OCI-LY7 (cell line): ENCODE measurements around the gene LRRC4. TPM values are rescaled to one million over a fixed set of nuclear protein-coding genes. Genes with fewer than 3 reads are reported as not detected.

ENCODE experiments used
- BruUV-seq: library from RNA; stranded (reverse); fragments of 400-500 nt; replicated peaks from 2 replicates; lab custom pipeline; 2021; lab: Mats Ljungman, UMichigan
- CTCF ChIA-PET: fragments of 300-600 bp; sonication (Branson Sonifier 250); formaldehyde crosslinking; loops from one replicate; lab custom pipeline; 2022; ENCODE audit warnings: antibody characterized with exemption; ENCODE audit not compliant: unreplicated experiment; lab: Charles Lee
- POLR2A ChIA-PET: fragments of 300-600 bp; sonication (Branson Sonifier 250); formaldehyde crosslinking; loops from one replicate; lab custom pipeline; 2022; ENCODE audit warnings: antibody characterized with exemption; lab: Charles Lee
- DNase-seq: peaks from one replicate; pipeline ENCODE4 v3.0.0-alpha.2; 2015; ENCODE audit warnings: low spot score
- H2AFZ ChIP-seq: fragments of 200-600 bp; sonication (generic), shearing (Covaris generic); 2 replicates; pipeline ENCODE4 v1.6.1; 2014; ENCODE audit warnings: mild to moderate bottlenecking, antibody characterized with exemption, low read length, moderate library complexity
- H3K27ac ChIP-seq: fragments of 200-600 bp; sonication (generic); 2 replicates; pipeline ENCODE4 v1.5.1; 2014; ENCODE audit warnings: mixed run types, low read depth, mild to moderate bottlenecking, moderate library complexity, low read length, inconsistent platforms; ENCODE audit not compliant: poor library complexity, severe bottlenecking
- H3K36me3 ChIP-seq: fragments of 200-600 bp; sonication (generic); 2 replicates; pipeline ENCODE4 v1.6.1; 2014; ENCODE audit warnings: mild to moderate bottlenecking, antibody characterized with exemption, low read length, moderate library complexity, mixed read lengths; ENCODE audit not compliant: insufficient read depth
- H3K4me1 ChIP-seq: fragments of 200-600 bp; sonication (generic); 2 replicates; pipeline ENCODE4 v1.5.1; 2014; ENCODE audit warnings: mild to moderate bottlenecking, low read length; ENCODE audit not compliant: insufficient read depth, poor library complexity, severe bottlenecking
- H3K4me2 ChIP-seq: fragments of 200-600 bp; sonication (generic); 2 replicates; pipeline ENCODE4 v1.6.1; 2014; ENCODE audit warnings: mild to moderate bottlenecking, low read length
- H3K4me3 ChIP-seq: fragments of 200-600 bp; sonication (generic); 2 replicates; pipeline ENCODE4 v1.5.1; 2014; ENCODE audit warnings: mild to moderate bottlenecking, low read depth, low read length; ENCODE audit not compliant: poor library complexity, severe bottlenecking
- H3K79me2 ChIP-seq: fragments of 200-600 bp; sonication (generic); 2 replicates; pipeline ENCODE4 v1.6.1; 2016; ENCODE audit warnings: low read depth, mild to moderate bottlenecking, low read length, moderate library complexity, mixed read lengths; ENCODE audit not compliant: insufficient read depth
- H3K9me2 ChIP-seq: fragments of 200-600 bp; sonication (generic); 2 replicates; pipeline ENCODE4 v1.6.1; 2016; ENCODE audit warnings: mild to moderate bottlenecking, low read length, mixed read lengths; ENCODE audit not compliant: insufficient read depth
- H3K9me3 ChIP-seq: fragments of 200-600 bp; sonication (generic); 2 replicates; pipeline ENCODE4 v1.6.1; 2014; ENCODE audit warnings: mild to moderate bottlenecking, mixed run types, low read length, mixed read lengths
- H4K20me1 ChIP-seq: fragments of 200-600 bp; sonication (generic); 2 replicates; pipeline ENCODE4 v1.6.1; 2014; ENCODE audit warnings: mild to moderate bottlenecking, antibody characterized with exemption, low read length, moderate library complexity, mixed read lengths; ENCODE audit not compliant: insufficient read depth
- EZH2phosphoT487 ChIP-seq: fragments of 200-600 bp; sonication (generic); IDR thresholded peaks from 2 replicates; pipeline ENCODE4 v1.6.1; 2018; ENCODE audit warnings: low read depth, borderline replicate concordance, mild to moderate bottlenecking, mixed run types, antibody characterized with exemption, low read length, moderate library complexity, mixed read lengths
- intact Hi-C: fragments of 100-400 bp; cut with micrococcal nuclease; formaldehyde crosslinking; loops from one replicate; pipeline ENCODE4 v1.10.0; 2022; ENCODE audit not compliant: unreplicated experiment
- total RNA-seq, 2 experiments: library from RNA; depleted of rRNA in 1 of 2; stranded (reverse); fragments of >200 nt in 1 of 2; shearing (Covaris generic) in 1 of 2; gene quantifications; 2 replicates each; pipeline ENCODE4 v1.2.3, GENCODE V29; 2014 to 2022
- TF ChIP-seq, protein P1 (sequence below): fragments of 200-600 bp; sonication (generic); conservative IDR thresholded peaks from 2 replicates; pipeline ENCODE4 v1.5.1; 2014; ENCODE audit warnings: mild to moderate bottlenecking, antibody characterized with exemption, low read length, moderate library complexity, mixed read lengths

Gene LRRC4
- total RNA-seq, 2 experiments from 2014 or later: not detected

GRCh38 chr7:127996253-127997071 is 34.8 kb downstream of the LRRC4 start:
- Histone ChIP-seq H3K9me2 (no peaks in the 10 kb centered on the region), H3K79me2 (no peaks in the 10 kb centered on the region), H3K36me3 (peaks cover 48% of the 10 kb centered on the region; the same call in 1 of the 2 replicates), H3K27ac (no peak overlapping the region), H2AFZ (no peak overlapping the region), H3K4me3 (no peak overlapping the region), H3K9me3 (no peaks in the 10 kb centered on the region), H4K20me1 (no peaks in the 10 kb centered on the region), H3K4me1 (peaks cover 4% of the 10 kb centered on the region), H3K4me2 (no peak overlapping the region)
- no peak for DNase-seq
- ChIA-PET CTCF (no interaction called here), POLR2A (interaction anchor here (0.7 to 1.0 kb wide), 2 partner anchors 11 to 165 kb away, joined by 3 read pairs; no protein-coding TSS in a partner anchor)
- no peak for TF ChIP-seq EZH2phosphoT487
- TF ChIP-seq, protein P1, sequence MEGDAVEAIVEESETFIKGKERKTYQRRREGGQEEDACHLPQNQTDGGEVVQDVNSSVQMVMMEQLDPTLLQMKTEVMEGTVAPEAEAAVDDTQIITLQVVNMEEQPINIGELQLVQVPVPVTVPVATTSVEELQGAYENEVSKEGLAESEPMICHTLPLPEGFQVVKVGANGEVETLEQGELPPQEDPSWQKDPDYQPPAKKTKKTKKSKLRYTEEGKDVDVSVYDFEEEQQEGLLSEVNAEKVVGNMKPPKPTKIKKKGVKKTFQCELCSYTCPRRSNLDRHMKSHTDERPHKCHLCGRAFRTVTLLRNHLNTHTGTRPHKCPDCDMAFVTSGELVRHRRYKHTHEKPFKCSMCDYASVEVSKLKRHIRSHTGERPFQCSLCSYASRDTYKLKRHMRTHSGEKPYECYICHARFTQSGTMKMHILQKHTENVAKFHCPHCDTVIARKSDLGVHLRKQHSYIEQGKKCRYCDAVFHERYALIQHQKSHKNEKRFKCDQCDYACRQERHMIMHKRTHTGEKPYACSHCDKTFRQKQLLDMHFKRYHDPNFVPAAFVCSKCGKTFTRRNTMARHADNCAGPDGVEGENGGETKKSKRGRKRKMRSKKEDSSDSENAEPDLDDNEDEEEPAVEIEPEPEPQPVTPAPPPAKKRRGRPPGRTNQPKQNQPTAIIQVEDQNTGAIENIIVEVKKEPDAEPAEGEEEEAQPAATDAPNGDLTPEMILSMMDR: no peak
- intact Hi-C loops: no loop called here
- no TSS peak for BruUV-seq

DNA sequence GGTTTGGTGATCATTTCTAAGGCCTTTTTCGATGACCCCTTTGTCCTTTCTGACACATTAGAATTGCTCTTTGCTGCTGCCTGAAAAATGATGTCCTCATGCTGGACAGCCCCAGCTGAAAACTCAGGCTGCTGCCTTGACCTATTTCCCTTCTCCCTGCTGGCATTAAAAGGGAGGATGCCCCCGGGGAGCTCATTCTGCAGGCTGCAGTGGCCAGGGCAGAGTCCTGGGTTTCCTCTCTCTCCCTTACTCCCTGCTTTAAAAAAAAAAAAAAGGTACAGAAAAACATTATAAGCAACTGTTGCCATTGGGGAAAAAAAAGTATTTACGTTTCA is 35.4 kb downstream of the LRRC4 start:
- ChIA-PET POLR2A (interaction anchor here (0.7 to 1.0 kb wide), 2 partner anchors 10 to 166 kb away, joined by 3 read pairs; no protein-coding TSS in a partner anchor), CTCF (no interaction called here)
- H3K9me2 ChIP-seq: no peaks in the 10 kb centered on the region
- peaks cover 3% of the 10 kb centered on the region for H3K4me1 ChIP-seq
- H3K36me3 ChIP-seq: peaks cover 54% of the 10 kb centered on the region
- no peak overlapping the region for H3K27ac ChIP-seq
- no peaks in the 10 kb centered on the region for H3K79me2 ChIP-seq
- BruUV-seq: no TSS peak
- H3K9me3 ChIP-seq: no peaks in the 10 kb centered on the region
- no peak for DNase-seq
- no peaks in the 10 kb centered on the region for H4K20me1 ChIP-seq
- TF ChIP-seq EZH2phosphoT487: no peak
- TF ChIP-seq, protein P1: no peak
- H3K4me2 ChIP-seq: no peak overlapping the region
- no peak overlapping the region for H3K4me3 ChIP-seq
- no peak overlapping the region for H2AFZ ChIP-seq
- intact Hi-C loops: no loop called here
